GM06990 (cell line): ENCODE results near the gene AMOTL2.

Experiments
- DNase-seq: peaks from one replicate; pipeline ENCODE4 v3.0.0-alpha.2; 2011; ENCODE audit not compliant: insufficient read length; ENCODE audit errors: extremely low read depth
- H3K27me3 ChIP-seq: replicated peaks from 2 replicates; pipeline ENCODE4 v1.6.0; 2011; ENCODE audit warnings: low read length; ENCODE audit not compliant: control insufficient read depth, insufficient read depth
- H3K36me3 ChIP-seq: 2 replicates; pipeline ENCODE4 v1.5.1; 2011; ENCODE audit warnings: low read length; ENCODE audit not compliant: control insufficient read depth, insufficient read depth
- H3K4me3 ChIP-seq: replicated peaks from 2 replicates; pipeline ENCODE4 v1.5.1; 2011; ENCODE audit warnings: low read depth, mild to moderate bottlenecking, control low read depth, low read length
- CTCF ChIP-seq: IDR thresholded peaks from 2 replicates; pipeline ENCODE4 v1.5.1; 2011; ENCODE audit warnings: low read length, control low read depth, mild to moderate bottlenecking, inconsistent platforms; ENCODE audit not compliant: insufficient read depth, poor library complexity, severe bottlenecking

AMOTL2 gene

GRCh38 chr3:134355416-134355815 lies 18.8 kb downstream of the AMOTL2 start:
- H3K36me3 ChIP-seq = no peaks in the 10 kb centered on the region
- DNase-seq = no peak
- TF ChIP-seq CTCF = no peak
- H3K27me3 ChIP-seq = peaks cover 1% of the 10 kb centered on the region; the same call in 1 of the 2 replicates
- no peak overlapping the region for H3K4me3 ChIP-seq

- no peaks in the 10 kb centered on the region for H3K36me3 ChIP-seq
- no peak for DNase-seq
- no peak overlapping the region for H3K4me3 ChIP-seq
- H3K27me3 ChIP-seq = peaks cover 1% of the 10 kb centered on the region; the same call in 1 of the 2 replicates
- no peak for TF ChIP-seq CTCF
Measured at GRCh38 chr3:134354612-134355251, 19.5 kb downstream of the AMOTL2 start.

- Histone ChIP-seq H3K4me3 (no peak overlapping the region), H3K27me3 (peaks cover 1% of the 10 kb centered on the region; the same call in 1 of the 2 replicates), H3K36me3 (no peaks in the 10 kb centered on the region)
- DNase-seq = no peak
- no peak for TF ChIP-seq CTCF
Measured at GRCh38 chr3:134353831-134354611, 20.2 kb downstream of the AMOTL2 start.

GRCh38 chr3:134353171-134353825 lies 20.9 kb downstream of the AMOTL2 start:
- H3K36me3 ChIP-seq = no peaks in the 10 kb centered on the region
- H3K4me3 ChIP-seq = no peak overlapping the region
- no peak for DNase-seq
- peaks cover 1% of the 10 kb centered on the region; the same call in 1 of the 2 replicates for H3K27me3 ChIP-seq
- no peak for TF ChIP-seq CTCF

GRCh38 chr3:134352031-134352671 lies 22.1 kb downstream of the AMOTL2 start:
- no peak for DNase-seq
- no peaks in the 10 kb centered on the region for H3K36me3 ChIP-seq
- H3K4me3 ChIP-seq = no peak overlapping the region
- peaks cover 1% of the 10 kb centered on the region; the same call in 1 of the 2 replicates for H3K27me3 ChIP-seq
- no peak for TF ChIP-seq CTCF
